Endodermal cell (in vitro differentiated cells): ENCODE data around the gene SRR. TPM values are rescaled to one million over a fixed set of nuclear protein-coding genes. Genes with fewer than 3 reads are reported as not detected.

Experiments used
- DNase-seq: peaks from one replicate; pipeline ENCODE4 v3.0.0-alpha.2; 2017
- H3K27ac ChIP-seq: 2 replicates; pipeline ENCODE4 v1.5.1; 2013; ENCODE audit warnings: mild to moderate bottlenecking, low read depth, low read length, moderate library complexity
- H3K27me3 ChIP-seq: 2 replicates; pipeline ENCODE4 v1.6.1; 2013; ENCODE audit warnings: mild to moderate bottlenecking, low read length, moderate library complexity; ENCODE audit not compliant: insufficient read depth, control insufficient read depth, poor library complexity, severe bottlenecking
- H3K36me3 ChIP-seq: 2 replicates; pipeline ENCODE4 v1.7.0; 2013; ENCODE audit warnings: mild to moderate bottlenecking, low read length, moderate library complexity; ENCODE audit not compliant: control insufficient read depth, insufficient read depth
- H3K4me1 ChIP-seq: one replicate; pipeline ENCODE4 v1.7.0; 2013; ENCODE audit warnings: low read length; ENCODE audit not compliant: control insufficient read depth, insufficient read depth
- H3K4me3 ChIP-seq: 2 replicates; pipeline ENCODE4 v1.5.1; 2013; ENCODE audit warnings: mild to moderate bottlenecking, low read length, moderate library complexity
- H3K9ac ChIP-seq: 2 replicates; pipeline ENCODE4 v1.6.1; 2013; ENCODE audit warnings: mild to moderate bottlenecking, low read length, moderate library complexity; ENCODE audit not compliant: poor library complexity, severe bottlenecking; ENCODE audit errors: extremely low read depth
- H3K9me3 ChIP-seq: 2 replicates; pipeline ENCODE4 v1.6.1; 2013; ENCODE audit warnings: mild to moderate bottlenecking, low read length, moderate library complexity; ENCODE audit not compliant: control insufficient read depth
- H3K27ac Mint-ChIP-seq: 2 replicates; pipeline ENCODE4 v1.8.0; 2020; ENCODE audit warnings: mixed read lengths
- H3K27me3 Mint-ChIP-seq: 2 replicates; pipeline ENCODE4 v1.8.0; 2021; ENCODE audit warnings: mild to moderate bottlenecking, mixed read lengths; ENCODE audit not compliant: insufficient read depth
- H3K36me3 Mint-ChIP-seq: 2 replicates; pipeline ENCODE4 v1.8.0; 2020; ENCODE audit warnings: low read depth, mixed read lengths
- H3K4me1 Mint-ChIP-seq: 2 replicates; pipeline ENCODE4 v1.8.0; 2020; ENCODE audit warnings: mixed read lengths
- H3K4me3 Mint-ChIP-seq: 2 replicates; pipeline ENCODE4 v1.8.0; 2020; ENCODE audit warnings: mild to moderate bottlenecking, moderate library complexity, mixed read lengths
- H3K9me3 Mint-ChIP-seq: 2 replicates; pipeline ENCODE4 v1.8.0; 2020; ENCODE audit warnings: mild to moderate bottlenecking, mixed read lengths
- CTCF ChIP-seq: fragments of 200-600 bp; sonication (generic); conservative IDR thresholded peaks from 2 replicates; pipeline ENCODE4 v1.5.0; 2021; ENCODE audit warnings: antibody characterized with exemption, mild to moderate bottlenecking
- WGBS, 2 experiments: methylation state at CpG; one replicate each; pipeline versions ENCODE4 v1.1.5 to v1.1.7; 2013; ENCODE audit warnings: missing lambda C conversion rate in 2 of 2, mixed read lengths in 1 of 2; ENCODE audit not compliant: insufficient coverage in 1 of 2, insufficient read length in 1 of 2; 5-methylcytosine and 5-hydroxymethylcytosine counted together
- total RNA-seq, 2 donors: library from RNA; stranded (reverse); fragmentation: NEBNext Ultra II Directional in 1 of 2; extraction: Animal tissue kit (Norgen Biotek cat#: 25700) in 1 of 2; gene quantifications; 2 replicates in 1 of 2; 3 replicates in 1 of 2; pipeline ENCODE4 v1.2.1, GENCODE V29; 2021

The SRR gene
- total RNA-seq, 2 donors from 2014 or later = 10.2 to 38.0 TPM

GRCh38 chr17:2373179-2373578, 69.4 kb downstream of the SRR start:
- H3K36me3 Mint-ChIP-seq = peaks cover 15% of the 10 kb centered on the region
- peaks cover 1% of the 10 kb centered on the region for H3K4me1 Mint-ChIP-seq
- no peaks in the 10 kb centered on the region for H3K9me3 Mint-ChIP-seq
- no peak for TF ChIP-seq CTCF
- Histone ChIP-seq H3K4me1 (no peaks in the 10 kb centered on the region), H3K27ac (no peak overlapping the region), H3K9me3 (no peaks in the 10 kb centered on the region), H3K4me3 (no peak overlapping the region), H3K36me3 (peaks cover 23% of the 10 kb centered on the region), H3K9ac (no peak overlapping the region), H3K27me3 (no peaks in the 10 kb centered on the region)
- WGBS, 2 experiments = 90 to 95% methylated on average over 16 to 18 of the region's 18 CpGs
- DNase-seq = no peak
- no peaks in the 10 kb centered on the region for H3K27me3 Mint-ChIP-seq
- no peak overlapping the region for H3K27ac Mint-ChIP-seq
- H3K4me3 Mint-ChIP-seq = no peak overlapping the region

Other genes starting within 250 kb of the SRR start
- under 1 TPM; 0.13 to 0.57 TPM for gene HIC1, start 248.8 kb upstream of the SRR start, total RNA-seq
- gene SMG6, start 165 bp upstream of the SRR start, total RNA-seq = 10 to 100 TPM; 44.3 to 56.7 TPM
- 10 to 100 TPM; 40.1 to 43.3 TPM for gene TSR1, start 32.5 kb downstream of the SRR start, total RNA-seq
- gene SGSM2, start 33.6 kb downstream of the SRR start, total RNA-seq = 10 to 100 TPM; 62.5 to 77.3 TPM
- gene MNT, start 97.1 kb downstream of the SRR start, total RNA-seq = 10 to 100 TPM; 25.3 to 30.2 TPM
- 10 to 100 TPM; 51.5 to 59.6 TPM for gene METTL16, start 207.9 kb downstream of the SRR start, total RNA-seq